Hepatocyte (in vitro differentiated cells): ENCODE data around the gene TMEM182. TPM values are rescaled to one million over a fixed set of nuclear protein-coding genes. Genes with fewer than 3 reads are reported as not detected.

Source experiments
- DNase-seq: peaks from one replicate; pipeline ENCODE4 v3.0.0-alpha.2; 2016; ENCODE audit warnings: low spot score
- H2AFZ ChIP-seq: fragments of 200-600 bp; sonication (generic); 2 replicates; pipeline ENCODE4 v1.6.0; 2016; ENCODE audit warnings: antibody characterized with exemption, mild to moderate bottlenecking
- H3K27ac ChIP-seq: fragments of 200-600 bp; sonication (generic); 2 replicates; pipeline ENCODE4 v1.5.1; 2016; ENCODE audit warnings: mild to moderate bottlenecking
- H3K27me3 ChIP-seq: fragments of 200-600 bp; sonication (generic); 2 replicates; pipeline ENCODE4 v1.6.1; 2016
- H3K36me3 ChIP-seq: fragments of 200-600 bp; sonication (generic); replicated peaks from 2 replicates; pipeline ENCODE4 v1.5.1; 2016; ENCODE audit warnings: low read depth; ENCODE audit not compliant: insufficient read depth
- H3K4me1 ChIP-seq: fragments of 200-600 bp; sonication (generic); 2 replicates; pipeline ENCODE4 v1.5.1; 2016; ENCODE audit warnings: mild to moderate bottlenecking, moderate library complexity; ENCODE audit not compliant: insufficient read depth
- H3K4me2 ChIP-seq: fragments of 200-600 bp; sonication (generic); 2 replicates; pipeline ENCODE4 v1.6.0; 2016
- H3K4me3 ChIP-seq: fragments of 200-600 bp; sonication (generic); 2 replicates; pipeline ENCODE4 v1.5.1; 2016; ENCODE audit warnings: mild to moderate bottlenecking
- H3K79me2 ChIP-seq: fragments of 200-600 bp; sonication (generic); 2 replicates; pipeline ENCODE4 v1.6.0; 2017; ENCODE audit warnings: mild to moderate bottlenecking
- H3K9me2 ChIP-seq: fragments of 200-600 bp; sonication (generic); replicated peaks from 2 replicates; pipeline ENCODE4 v1.6.0; 2017; ENCODE audit warnings: mild to moderate bottlenecking; ENCODE audit not compliant: insufficient read depth
- H3K9me3 ChIP-seq: fragments of 200-600 bp; sonication (generic); 2 replicates; pipeline ENCODE4 v1.5.1; 2016; ENCODE audit warnings: low read depth, mild to moderate bottlenecking
- H4K20me1 ChIP-seq: fragments of 200-600 bp; sonication (generic); 2 replicates; pipeline ENCODE4 v1.6.0; 2016; ENCODE audit warnings: mild to moderate bottlenecking; ENCODE audit not compliant: insufficient read depth, poor library complexity, severe bottlenecking
- EZH2 ChIP-seq: fragments of 200-600 bp; sonication (generic); IDR thresholded peaks from 2 replicates; pipeline ENCODE4 v1.6.1; 2016; ENCODE audit warnings: antibody characterized with exemption, mild to moderate bottlenecking, borderline replicate concordance
- EZH2phosphoT487 ChIP-seq: fragments of 200-600 bp; sonication (generic); IDR thresholded peaks from one replicate; pipeline ENCODE4 v1.6.1; 2018; ENCODE audit warnings: antibody characterized with exemption, mild to moderate bottlenecking, low read depth, moderate library complexity; ENCODE audit not compliant: unreplicated experiment, severe bottlenecking
- WGBS: methylation state at CpG from one replicate; pipeline ENCODE4 v1.1.6; 2016; ENCODE audit warnings: low lambda C conversion rate; ENCODE audit errors: missing lambda C conversion rate; 5-methylcytosine and 5-hydroxymethylcytosine counted together
- polyA plus RNA-seq: library from polyadenylated mRNA; unstranded; fragments of >200 nt; fragmentation: Nextera tagmentation; extraction: Ambion mirVana; gene quantifications from 2 replicates; pipeline ENCODE4 v1.2.1, GENCODE V29; 2016
- total RNA-seq: library from RNA; depleted of rRNA; stranded (reverse); fragments of >200 nt; gene quantifications from 2 replicates; pipeline ENCODE4 v1.2.3, GENCODE V29; 2014
- TF ChIP-seq, protein P1 (sequence below): fragments of 200-600 bp; sonication (generic); IDR thresholded peaks from 2 replicates; pipeline ENCODE4 v1.5.1; 2016; ENCODE audit warnings: antibody characterized with exemption, mild to moderate bottlenecking; ENCODE audit not compliant: poor library complexity

The TMEM182 gene
- total and polyA plus RNA-seq, 2 experiments from 2014 or later: 3.3 to 5.1 TPM

DNA sequence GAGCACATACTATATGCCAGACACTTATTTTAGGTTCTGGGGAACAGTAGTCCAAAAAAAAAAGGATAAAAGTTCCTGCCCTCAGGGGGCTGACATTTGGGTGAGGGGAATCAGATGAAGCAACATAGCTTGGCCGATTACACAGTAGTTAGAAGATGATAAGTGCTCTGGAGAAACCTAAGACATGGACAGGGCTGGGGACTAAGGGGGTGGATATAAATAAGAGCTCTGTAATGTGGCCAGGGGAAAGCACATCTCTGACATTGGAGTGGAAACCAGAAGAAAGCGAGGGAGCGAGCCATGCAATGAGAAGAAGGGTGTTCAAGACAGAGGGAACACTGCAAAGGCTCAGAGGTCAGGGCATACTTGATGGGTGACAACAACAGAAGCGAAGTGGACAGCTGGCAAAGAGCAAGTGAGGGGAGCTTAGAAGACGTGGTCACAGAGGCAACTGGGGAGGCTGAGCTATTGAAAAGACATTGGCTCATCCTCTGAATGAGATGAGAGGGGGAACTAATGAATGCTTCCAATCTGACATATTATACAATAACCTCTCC is 11.4 kb downstream of the TMEM182 start:
- no peak for DNase-seq
- TF ChIP-seq, protein P1, sequence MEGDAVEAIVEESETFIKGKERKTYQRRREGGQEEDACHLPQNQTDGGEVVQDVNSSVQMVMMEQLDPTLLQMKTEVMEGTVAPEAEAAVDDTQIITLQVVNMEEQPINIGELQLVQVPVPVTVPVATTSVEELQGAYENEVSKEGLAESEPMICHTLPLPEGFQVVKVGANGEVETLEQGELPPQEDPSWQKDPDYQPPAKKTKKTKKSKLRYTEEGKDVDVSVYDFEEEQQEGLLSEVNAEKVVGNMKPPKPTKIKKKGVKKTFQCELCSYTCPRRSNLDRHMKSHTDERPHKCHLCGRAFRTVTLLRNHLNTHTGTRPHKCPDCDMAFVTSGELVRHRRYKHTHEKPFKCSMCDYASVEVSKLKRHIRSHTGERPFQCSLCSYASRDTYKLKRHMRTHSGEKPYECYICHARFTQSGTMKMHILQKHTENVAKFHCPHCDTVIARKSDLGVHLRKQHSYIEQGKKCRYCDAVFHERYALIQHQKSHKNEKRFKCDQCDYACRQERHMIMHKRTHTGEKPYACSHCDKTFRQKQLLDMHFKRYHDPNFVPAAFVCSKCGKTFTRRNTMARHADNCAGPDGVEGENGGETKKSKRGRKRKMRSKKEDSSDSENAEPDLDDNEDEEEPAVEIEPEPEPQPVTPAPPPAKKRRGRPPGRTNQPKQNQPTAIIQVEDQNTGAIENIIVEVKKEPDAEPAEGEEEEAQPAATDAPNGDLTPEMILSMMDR: no peak
- TF ChIP-seq EZH2phosphoT487 (no peak), EZH2 (no peak)
- no peaks in the 10 kb centered on the region for H3K9me2 ChIP-seq
- H3K27ac ChIP-seq: no peak overlapping the region
- H3K79me2 ChIP-seq: no peaks in the 10 kb centered on the region
- H3K9me3 ChIP-seq: no peaks in the 10 kb centered on the region
- no peak overlapping the region for H2AFZ ChIP-seq
- H3K36me3 ChIP-seq: no peaks in the 10 kb centered on the region
- no peaks in the 10 kb centered on the region for H4K20me1 ChIP-seq
- no peak overlapping the region for H3K4me2 ChIP-seq
- H3K4me3 ChIP-seq: no peak overlapping the region
- H3K27me3 ChIP-seq: no peaks in the 10 kb centered on the region
- WGBS: 87% methylated on average over 5 of the region's 5 CpGs
- H3K4me1 ChIP-seq: peaks cover 4% of the 10 kb centered on the region

DNA sequence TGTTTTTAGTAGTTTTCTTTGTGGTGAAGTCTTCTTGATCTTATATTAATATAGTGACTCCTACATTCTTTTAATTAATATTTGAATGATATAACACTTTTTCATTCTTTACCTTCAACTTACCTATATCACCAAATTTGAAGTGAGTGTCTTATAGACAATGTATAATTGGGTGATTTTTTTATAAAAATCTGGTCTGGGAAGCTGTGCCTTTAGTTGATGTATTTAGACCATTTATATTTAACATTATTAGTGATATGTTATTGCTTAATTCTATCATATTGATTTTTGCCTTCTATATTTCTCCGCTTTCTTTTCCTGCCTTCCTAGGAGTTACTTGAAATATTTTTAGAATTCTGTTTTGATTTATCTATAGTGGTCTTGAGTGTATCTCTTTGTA is 16.4 kb downstream of the TMEM182 start:
- DNase-seq: no peak
- Histone ChIP-seq H3K27ac (no peak overlapping the region), H4K20me1 (no peaks in the 10 kb centered on the region), H3K9me3 (no peaks in the 10 kb centered on the region), H3K27me3 (no peaks in the 10 kb centered on the region), H3K4me3 (no peak overlapping the region), H2AFZ (no peak overlapping the region), H3K79me2 (no peaks in the 10 kb centered on the region), H3K4me1 (no peaks in the 10 kb centered on the region), H3K36me3 (no peaks in the 10 kb centered on the region), H3K9me2 (no peaks in the 10 kb centered on the region), H3K4me2 (no peak overlapping the region)
- WGBS: 97% methylated on average over 1 of the region's 1 CpG
- no peak for TF ChIP-seq EZH2phosphoT487

DNA sequence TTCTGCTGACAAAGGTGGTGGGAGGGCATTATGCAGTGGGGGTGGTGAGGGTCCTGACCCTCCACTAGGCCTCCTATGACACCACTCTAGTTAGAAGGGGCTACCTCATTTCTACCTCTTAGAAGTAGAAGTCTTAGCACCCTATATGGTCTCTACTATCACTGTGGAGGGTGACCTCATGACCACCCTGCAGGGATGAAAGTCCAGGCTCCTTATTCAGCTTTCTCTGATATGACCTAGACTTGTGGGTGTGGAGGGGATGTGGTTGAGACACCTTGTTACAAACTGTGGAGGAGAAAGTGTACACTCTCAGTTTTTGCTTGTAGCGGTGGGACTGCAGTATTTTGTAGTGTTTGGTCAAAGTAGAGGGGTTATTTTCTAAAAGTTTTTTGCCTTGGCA is 18.6 kb downstream of the TMEM182 start:
- H3K4me1 ChIP-seq: no peaks in the 10 kb centered on the region
- H3K9me2 ChIP-seq: no peaks in the 10 kb centered on the region
- H2AFZ ChIP-seq: no peak overlapping the region
- H3K27ac ChIP-seq: no peak overlapping the region
- no peaks in the 10 kb centered on the region for H3K9me3 ChIP-seq
- 96% methylated on average over 1 of the region's 1 CpG for WGBS
- no peaks in the 10 kb centered on the region for H3K27me3 ChIP-seq
- H3K79me2 ChIP-seq: no peaks in the 10 kb centered on the region
- TF ChIP-seq EZH2: no peak
- no peak for TF ChIP-seq EZH2phosphoT487
- TF ChIP-seq, protein P1: no peak
- no peaks in the 10 kb centered on the region for H3K36me3 ChIP-seq
- no peak for DNase-seq
- H3K4me2 ChIP-seq: no peak overlapping the region
- H3K4me3 ChIP-seq: no peak overlapping the region
- no peaks in the 10 kb centered on the region for H4K20me1 ChIP-seq

DNA sequence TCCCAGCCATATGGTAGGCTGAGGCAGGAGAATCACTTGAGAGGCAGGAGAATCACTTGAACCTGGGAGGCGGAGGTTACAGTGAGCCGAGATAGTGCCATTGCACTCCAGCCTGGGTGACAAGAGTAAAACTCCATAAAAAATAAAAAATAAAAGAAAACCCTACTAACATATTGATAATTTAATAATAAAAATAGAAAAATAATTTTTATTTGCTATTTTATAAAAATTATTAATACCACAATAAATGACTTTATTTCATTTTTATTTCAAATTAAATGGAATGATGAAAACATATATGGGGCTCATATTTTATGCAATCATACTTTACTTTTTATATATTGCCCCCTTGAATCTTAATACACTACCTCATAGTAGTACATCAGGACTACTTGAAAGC is 20.4 kb downstream of the TMEM182 start:
- WGBS: 98% methylated on average over 2 of the region's 2 CpGs
- Histone ChIP-seq H2AFZ (no peak overlapping the region), H3K9me2 (no peaks in the 10 kb centered on the region), H4K20me1 (no peaks in the 10 kb centered on the region), H3K9me3 (no peaks in the 10 kb centered on the region), H3K79me2 (no peaks in the 10 kb centered on the region), H3K4me3 (no peak overlapping the region), H3K27me3 (no peaks in the 10 kb centered on the region), H3K36me3 (no peaks in the 10 kb centered on the region), H3K4me2 (no peak overlapping the region), H3K27ac (no peak overlapping the region), H3K4me1 (no peaks in the 10 kb centered on the region)
- DNase-seq: no peak
- TF ChIP-seq EZH2: no peak
- no peak for TF ChIP-seq EZH2phosphoT487
- TF ChIP-seq, protein P1: no peak
